CD4-positive, alpha-beta T cell treated with Interleukin-6 at 100 ng/mL for 8 hours (primary cell): ENCODE measurements around the gene EGFR.

Source experiments
- DNase-seq: peaks from one replicate; pipeline ENCODE4 v3.0.0-alpha.2; 2020; ENCODE audit warnings: mixed read lengths, low spot score

The EGFR gene

DNA sequence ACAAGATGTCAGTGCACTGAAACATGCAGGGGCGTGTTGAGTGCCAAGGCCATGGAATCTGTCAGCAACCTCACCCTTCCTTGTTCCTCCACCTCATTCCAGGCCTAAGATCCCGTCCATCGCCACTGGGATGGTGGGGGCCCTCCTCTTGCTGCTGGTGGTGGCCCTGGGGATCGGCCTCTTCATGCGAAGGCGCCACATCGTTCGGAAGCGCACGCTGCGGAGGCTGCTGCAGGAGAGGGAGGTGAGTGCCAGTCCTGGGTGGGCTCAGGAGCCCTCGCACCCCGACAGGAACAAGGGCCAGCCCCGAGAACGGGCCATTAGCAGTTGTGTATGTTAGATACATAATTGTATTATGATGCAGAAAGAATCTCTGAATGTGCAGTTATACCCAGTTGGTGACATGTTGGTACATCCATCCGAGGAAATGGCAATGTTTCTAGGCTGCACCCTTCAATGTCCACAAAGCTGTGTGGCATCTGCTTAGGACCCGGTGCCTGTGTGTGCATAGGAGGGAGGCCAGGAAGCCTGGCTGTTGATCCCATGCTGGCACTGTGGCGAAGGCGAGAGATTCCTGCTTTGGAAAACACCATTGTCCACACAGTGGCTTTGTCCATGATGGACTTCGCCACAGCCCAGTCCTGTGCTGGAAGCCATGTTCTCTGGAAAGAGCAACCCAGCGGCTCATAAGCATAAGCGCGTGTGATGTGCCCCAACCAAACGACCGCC is 154.2 kb downstream of the EGFR start:
- no peak for DNase-seq

DNA sequence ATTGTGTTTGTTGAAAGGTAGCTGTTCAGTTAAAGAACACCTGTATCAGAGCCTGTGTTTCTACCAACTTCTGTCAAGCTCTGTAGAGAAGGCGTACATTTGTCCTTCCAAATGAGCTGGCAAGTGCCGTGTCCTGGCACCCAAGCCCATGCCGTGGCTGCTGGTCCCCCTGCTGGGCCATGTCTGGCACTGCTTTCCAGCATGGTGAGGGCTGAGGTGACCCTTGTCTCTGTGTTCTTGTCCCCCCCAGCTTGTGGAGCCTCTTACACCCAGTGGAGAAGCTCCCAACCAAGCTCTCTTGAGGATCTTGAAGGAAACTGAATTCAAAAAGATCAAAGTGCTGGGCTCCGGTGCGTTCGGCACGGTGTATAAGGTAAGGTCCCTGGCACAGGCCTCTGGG is 154.9 kb downstream of the EGFR start:
- no peak for DNase-seq

DNA sequence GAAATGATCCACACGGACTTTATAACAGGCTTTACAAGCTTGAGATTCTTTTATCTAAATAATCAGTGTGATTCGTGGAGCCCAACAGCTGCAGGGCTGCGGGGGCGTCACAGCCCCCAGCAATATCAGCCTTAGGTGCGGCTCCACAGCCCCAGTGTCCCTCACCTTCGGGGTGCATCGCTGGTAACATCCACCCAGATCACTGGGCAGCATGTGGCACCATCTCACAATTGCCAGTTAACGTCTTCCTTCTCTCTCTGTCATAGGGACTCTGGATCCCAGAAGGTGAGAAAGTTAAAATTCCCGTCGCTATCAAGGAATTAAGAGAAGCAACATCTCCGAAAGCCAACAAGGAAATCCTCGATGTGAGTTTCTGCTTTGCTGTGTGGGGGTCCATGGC is 155.6 kb downstream of the EGFR start:
- no peak for DNase-seq

DNA sequence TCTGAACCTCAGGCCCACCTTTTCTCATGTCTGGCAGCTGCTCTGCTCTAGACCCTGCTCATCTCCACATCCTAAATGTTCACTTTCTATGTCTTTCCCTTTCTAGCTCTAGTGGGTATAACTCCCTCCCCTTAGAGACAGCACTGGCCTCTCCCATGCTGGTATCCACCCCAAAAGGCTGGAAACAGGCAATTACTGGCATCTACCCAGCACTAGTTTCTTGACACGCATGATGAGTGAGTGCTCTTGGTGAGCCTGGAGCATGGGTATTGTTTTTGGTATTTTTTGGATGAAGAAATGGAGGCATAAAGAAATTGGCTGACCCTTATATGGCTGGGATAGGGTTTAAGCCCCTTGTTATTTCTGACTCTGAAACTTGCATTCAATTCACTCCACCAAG is 156.0 kb downstream of the EGFR start:
- no peak for DNase-seq

DNA sequence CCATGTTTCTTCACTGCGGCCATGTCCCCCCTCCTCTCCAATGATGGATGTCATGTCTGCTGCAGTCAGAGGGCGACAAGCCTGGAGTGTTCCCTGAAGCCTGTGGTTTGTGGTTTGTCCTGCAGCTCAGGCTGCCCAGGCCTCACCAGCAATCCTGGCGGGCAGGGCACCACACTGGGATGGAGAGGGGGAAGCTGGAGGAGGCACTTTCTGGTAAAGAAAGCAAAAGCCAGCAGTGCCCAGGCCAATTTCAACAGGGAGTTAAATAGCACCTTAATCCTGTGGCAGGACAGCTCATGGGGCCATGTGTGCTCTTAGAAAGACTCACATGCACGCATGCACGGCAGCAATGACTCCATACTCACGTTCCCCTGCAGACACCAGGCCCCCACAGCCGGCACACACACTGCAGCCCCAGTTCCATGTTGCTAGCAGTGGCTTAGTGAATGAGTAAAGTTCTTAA is 158.3 kb downstream of the EGFR start:
- no peak for DNase-seq

DNA sequence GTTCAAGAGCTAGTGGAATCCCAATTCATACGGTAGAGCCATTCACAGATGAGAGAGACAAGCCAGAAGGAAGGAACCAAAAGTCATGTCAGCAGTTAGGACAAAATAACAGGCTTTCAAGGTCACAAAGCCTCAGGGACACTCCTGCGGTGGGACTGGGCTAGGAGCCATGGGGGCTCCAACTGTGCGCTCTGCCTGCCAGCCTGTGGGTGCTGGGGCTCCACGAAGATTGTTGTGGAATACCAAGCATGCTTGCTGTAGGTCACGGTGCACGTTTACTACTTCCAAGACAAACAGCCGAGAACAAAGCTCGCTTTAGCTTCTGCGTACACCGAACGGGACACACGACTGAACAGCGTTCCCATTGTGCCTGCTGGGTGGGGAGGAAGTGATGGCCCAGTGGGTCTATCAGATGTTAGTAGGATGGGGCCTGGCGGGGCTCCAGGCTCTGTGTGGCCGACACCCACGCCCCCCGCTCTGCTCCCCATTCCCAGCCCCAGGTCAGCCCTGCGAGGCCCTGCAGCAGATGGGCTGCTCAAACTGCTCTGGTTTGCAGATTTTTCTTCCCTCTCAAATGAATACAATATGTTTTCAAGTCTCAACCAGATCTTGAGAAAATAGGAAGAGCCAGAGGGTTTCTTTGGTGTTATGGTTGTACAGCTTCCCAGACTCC is 158.9 kb downstream of the EGFR start:
- no peak for DNase-seq

DNA sequence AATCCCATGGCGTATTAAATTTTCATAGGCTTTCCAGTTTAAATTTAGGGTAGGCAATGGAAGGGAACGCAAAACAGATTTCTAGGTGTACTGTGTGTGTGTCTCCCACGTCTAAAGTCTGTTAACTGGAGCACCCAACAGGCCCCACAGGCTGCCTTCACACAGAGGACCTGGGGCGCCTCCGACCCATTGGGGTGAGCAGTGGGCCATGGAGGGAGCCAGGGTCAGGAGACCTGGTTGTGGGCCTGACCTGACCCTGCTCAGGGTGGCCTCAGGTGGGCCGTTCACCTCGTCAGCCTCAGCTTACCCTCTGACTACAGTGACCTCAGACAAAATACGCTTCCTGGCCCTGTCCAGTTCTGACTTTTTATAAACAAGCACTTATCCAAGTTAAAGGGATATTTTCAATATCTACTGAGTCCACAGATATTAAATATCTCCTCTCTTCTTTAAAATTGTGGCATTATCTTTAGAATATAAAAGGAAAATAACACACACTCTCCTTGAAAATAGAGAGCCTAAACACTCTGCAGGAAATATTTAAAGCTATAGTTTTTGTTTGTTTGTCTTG is 159.6 kb downstream of the EGFR start:
- no peak for DNase-seq

DNA sequence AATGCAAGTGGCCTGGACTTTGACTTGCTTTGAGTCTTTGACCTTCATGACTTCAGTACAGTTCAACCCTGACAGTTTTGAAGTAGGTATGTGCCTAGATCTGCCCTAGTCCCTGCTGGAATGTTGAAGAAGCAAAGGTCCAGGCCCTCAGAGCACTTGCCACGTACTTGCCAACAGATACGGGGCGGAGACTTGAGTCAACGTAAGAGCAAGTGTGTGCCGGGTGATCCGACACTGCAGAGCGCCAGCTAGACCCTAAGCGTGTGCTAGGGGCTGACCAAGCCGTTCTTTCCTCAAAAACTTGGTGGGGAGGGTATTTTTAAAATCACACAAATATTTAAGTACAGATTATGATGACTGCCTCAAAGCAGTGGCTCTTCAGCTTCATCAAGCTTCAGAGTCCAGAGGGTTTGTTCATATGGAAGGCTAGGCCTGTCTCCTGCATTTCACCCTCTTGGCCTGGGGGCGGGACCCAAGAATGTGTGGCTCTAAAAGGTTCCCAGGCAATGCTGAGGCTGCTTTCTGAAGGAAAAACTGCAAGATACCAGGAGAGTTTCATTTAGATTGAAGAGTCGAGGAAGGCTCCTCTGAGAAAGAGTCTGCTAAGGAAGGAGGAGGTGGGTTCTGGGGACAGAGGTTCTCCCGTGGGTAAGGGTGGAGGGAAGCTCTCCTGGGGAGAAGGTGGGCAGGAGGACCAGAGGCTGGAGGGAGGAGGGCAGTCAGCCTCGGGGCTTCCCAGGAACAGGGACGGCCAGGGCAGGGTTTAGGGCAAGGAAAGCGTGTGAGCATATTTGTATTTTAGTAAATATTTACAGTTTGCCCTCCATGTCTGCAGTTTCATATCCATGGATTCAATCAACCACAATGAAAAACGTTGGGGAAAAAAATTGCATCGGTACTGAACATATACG is 160.3 kb downstream of the EGFR start:
- DNase-seq = no peak

DNA sequence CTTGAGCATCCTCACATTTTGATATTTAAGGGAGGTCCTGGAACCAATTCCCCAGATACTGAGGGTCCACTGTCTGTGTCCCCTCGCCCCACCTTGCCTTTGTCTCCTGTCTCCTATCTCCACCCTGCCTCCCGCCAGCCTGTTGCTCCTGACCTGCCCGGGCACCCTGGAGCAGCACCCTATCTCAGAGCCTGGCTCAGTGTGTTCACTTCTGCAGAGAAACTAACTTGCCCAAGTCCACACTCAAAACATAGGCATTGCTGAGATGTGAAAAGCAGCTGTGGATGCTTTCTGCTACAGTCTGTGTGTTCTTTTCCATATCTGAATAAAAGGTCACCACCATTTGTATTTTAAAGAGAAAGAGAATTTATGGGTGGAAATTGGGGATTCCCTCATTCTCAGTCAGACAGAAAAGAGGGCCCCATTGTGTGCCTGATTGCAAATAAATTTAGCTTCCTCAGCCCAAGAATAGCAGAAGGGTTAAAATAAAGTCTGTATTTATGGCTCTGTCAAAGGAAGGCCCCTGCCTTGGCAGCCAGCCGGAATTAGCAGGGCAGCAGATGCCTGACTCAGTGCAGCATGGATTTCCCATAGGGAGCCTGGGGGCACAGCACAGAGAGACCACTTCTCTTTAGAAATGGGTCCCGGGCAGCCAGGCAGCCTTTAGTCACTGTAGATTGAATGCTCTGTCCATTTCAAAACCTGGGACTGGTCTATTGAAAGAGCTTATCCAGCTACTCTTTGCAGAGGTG is 161.3 kb downstream of the EGFR start:
- no peak for DNase-seq

DNA sequence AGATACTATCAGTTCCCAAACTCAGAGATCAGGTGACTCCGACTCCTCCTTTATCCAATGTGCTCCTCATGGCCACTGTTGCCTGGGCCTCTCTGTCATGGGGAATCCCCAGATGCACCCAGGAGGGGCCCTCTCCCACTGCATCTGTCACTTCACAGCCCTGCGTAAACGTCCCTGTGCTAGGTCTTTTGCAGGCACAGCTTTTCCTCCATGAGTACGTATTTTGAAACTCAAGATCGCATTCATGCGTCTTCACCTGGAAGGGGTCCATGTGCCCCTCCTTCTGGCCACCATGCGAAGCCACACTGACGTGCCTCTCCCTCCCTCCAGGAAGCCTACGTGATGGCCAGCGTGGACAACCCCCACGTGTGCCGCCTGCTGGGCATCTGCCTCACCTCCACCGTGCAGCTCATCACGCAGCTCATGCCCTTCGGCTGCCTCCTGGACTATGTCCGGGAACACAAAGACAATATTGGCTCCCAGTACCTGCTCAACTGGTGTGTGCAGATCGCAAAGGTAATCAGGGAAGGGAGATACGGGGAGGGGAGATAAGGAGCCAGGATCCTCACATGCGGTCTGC is 162.2 kb downstream of the EGFR start:
- DNase-seq = no peak

DNA sequence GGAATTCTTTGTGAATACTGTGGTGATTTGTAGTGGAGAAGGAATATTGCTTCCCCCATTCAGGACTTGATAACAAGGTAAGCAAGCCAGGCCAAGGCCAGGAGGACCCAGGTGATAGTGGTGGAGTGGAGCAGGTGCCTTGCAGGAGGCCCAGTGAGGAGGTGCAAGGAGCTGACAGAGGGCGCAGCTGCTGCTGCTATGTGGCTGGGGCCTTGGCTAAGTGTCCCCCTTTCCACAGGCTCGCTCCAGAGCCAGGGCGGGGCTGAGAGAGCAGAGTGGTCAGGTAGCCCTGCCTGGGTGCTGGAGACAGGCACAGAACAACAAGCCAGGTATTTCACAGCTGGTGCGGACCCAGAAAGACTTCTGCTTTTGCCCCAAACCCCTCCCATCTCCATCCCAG is 162.9 kb downstream of the EGFR start:
- DNase-seq = no peak

DNA sequence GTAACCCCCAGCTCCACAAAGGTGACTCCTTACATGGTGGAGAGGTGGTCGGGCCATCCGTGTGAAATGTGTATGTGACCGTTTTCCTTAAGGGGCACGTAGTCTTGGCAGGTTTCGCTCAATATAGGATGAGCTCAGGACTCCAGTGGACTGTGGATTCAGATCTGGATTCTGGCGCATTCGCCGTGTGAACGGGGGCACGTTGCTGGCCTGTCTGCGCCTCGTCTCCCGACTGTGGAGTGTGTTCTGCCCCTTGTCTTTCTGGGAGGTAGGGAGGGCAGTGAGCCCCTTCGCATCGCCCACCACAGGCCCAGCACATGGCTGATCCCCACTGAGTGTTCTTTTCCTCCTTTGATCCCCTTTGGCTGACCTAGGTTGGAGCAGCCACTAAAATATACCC is 165.1 kb downstream of the EGFR start:
- DNase-seq = no peak

DNA sequence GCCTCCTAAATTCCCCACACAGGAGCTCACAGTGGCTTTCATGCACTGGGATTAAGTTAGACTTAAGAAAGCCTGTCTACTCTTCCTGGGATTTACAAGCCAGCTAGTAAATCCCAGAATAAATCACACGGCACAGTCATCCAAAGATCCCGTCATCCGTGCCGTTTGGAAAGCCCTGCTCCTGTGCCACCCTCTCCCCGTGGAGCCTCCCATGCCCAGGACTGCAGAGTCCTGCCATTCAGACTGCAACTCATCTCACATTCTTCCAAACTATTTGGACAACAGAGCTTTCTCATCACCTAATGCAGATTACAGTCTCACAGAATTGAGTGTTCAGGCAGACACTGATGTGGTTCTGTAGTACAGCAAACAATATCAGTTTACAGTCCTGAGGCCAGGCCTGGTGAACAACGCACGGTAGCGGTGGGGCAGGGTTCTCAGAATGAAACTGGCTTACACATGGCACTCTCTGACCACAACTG is 166.5 kb downstream of the EGFR start:
- no peak for DNase-seq

DNA sequence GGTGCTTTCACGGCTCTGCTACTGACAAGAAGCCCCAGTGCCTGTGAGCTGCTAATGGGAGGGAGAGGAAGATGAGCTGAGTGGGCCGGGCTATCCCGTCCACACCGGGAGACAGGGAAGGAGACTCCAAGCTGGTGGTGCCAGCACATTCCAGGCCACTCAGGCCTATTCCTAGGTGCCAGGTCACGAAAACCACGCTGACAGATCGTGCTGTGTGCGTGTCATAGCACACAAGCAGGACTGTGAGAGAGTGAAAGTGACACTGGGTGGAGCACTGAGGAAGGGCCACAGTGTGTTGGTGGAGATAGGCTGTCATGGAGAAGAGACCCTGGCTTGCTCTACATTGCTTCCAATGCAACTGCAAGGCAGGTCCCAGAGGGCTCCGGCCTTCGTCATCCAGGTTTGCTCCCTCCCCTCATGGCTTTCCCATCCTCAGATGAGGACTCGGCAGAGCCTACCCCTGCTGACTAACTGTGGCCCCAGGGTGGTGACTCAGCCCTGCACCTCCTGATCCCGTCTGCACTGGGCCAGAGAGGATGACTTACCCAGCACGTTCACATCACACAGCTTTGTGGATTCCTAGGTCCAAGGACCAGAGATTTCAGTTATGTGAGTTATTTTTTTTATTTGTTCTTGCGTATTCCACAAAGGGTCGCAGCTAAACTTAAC is 167.3 kb downstream of the EGFR start:
- no peak for DNase-seq

DNA sequence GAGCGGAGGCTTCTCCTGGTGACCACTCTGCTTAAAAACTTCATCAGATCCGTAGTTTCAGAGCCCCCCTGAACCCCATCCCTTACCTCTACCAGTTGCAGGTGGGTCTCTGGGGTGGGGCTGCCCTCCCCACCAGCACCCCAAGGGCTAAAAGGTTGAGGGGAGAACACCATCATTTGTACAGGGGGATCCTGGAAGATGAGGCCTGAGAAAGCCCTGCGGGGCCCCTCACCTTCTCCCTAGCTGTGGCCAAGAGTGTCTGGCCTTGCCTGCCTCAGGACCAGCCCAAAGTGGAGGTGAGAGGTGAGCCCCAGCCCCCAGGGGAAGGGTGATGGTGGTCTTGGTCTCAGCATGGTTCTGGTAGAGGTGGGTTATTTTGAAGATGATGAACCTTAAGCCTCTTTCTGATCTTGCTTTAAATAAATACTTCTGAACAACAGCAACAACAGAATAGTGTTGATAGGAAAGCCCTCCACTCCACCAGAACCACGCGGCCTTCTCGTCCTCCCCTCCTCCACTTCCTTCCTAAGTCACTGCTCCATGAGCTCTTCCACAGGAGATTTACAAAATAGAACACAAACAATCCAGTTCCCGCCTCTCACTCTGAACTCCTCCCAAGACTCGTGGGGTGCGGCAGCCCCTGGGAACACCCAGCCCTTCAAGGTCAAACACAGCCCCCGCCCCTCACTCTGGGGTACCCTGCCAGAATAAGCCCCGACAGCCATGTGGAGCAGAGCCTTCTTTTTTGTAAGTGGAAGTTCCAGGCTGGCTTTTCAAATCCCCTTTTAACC is 169.1 kb downstream of the EGFR start:
- DNase-seq = no peak

DNA sequence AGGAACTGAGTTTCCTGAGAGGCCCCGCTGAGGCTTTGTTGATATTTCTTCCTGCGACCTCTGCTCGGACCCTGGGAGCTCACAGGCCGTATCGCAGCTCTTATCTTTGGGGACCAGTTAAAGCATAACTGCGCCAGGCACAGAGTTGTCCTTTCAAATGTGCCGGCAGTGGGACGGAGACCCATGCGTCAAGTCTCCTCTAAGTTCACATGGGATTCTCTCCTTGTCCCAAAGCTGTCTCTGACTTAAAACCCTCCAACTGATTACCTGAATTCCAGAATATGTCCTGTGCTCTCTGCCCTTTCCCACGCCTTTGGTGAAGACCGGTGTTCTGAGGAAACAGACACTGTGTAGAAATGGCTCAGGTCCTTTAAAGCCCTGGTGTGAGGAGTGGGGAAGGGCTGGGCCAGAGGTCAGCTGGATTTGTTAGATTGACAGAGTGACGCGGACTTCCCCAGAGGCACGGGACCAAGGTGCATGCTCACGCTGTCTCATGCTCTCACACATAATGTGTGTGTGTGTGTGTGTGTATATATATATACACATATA is 169.8 kb downstream of the EGFR start:
- no peak for DNase-seq

DNA sequence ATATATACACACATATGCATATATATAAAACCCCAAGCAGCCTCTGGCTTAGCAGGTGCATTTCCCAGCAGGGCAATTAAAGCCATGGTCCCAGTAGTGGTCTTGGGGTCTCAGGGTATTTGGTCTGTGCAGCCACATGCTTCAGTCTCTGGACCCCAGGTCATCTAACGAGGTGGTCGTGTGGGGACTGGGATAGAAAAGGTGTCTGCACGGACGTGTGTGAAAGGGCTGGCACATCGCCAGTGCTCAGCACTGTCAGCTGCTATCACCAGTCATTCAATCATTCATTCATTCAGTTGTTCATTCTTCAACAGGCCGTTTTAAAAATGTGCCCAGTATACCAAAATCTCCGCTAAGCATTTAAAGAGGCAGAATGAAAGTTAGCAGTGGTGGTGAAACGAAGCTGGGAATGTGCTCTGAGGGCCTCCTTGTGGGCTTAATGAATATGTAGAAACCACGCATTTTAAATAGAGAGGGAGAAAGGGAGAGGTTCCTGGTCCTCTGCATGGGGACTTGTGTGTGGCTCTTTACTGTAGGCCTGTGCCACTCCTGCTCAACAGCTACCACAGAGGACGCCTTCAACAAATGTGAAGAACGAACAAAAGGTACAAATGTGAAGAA is 170.4 kb downstream of the EGFR start:
- DNase-seq = no peak

DNA sequence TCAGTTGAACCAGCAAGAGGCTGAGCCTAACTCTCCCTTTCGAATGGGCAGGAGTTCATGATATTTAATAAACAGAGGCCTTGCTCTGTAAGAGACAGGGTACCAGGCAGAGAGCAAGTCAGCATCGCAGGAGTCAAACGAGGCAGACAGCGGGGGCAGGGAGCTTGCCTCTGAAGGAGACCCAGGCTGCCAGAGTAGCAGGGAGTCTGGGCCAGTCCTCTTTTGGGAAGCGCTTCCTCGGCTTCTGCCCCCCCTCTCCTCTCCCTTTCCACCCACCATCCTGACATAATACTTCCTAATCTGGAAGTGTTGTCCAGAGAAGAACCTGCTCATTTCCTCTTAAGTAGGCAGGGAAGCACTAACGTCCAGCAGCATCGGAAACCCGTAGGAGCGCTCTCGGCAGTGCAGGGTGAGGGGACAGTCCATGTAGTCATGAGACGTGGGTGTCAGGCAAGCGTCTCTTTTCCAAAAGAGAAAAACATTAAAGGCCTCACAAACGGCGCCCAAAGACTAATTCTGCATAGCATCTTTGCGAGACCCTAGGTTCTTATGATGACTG is 171.1 kb downstream of the EGFR start:
- no peak for DNase-seq
